Measurements from ENCODE around the gene NELL1.

GRCh38 chr11:20676658-20677057, 7.3 kb downstream of the NELL1 start:
- TF ChIP-seq CTCF (IDR thresholded peaks at IDR 0.05) (no peak), POLR2A (IDR thresholded peaks at IDR 0.05) (no peak)

Data from body of pancreas (tissue), 4 donors.